Measurements from ENCODE around the gene CBY1. TPM values are rescaled to one million over a fixed set of nuclear protein-coding genes. Genes with fewer than 3 reads are reported as not detected.

The CBY1 gene
- total RNA-seq, 1 donor from 2014 or later: 53.5 TPM

DNA sequence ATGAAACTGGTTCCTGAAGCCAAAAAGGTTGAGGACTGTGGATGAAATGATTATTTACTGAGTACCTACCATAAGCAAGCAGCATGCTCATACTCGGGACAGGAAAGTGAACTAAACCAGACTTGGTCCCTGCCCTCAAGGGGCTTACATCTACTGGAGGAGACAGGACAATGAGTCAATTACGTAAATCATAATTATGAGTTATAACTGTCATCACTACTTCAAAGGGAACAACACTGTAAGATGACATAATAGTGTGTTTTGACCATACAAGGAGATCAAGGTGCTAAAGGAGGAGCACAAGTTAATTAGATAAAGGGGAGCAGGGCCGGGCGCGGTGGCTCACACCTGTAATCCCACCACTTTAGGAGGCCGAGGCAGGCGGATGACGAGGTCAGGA is 2.7 kb upstream of the CBY1 start:
- Mint-ChIP-seq H3K27me3 (no peaks in the 10 kb centered on the region), H3K4me1 (ENCODE audit: unreplicated experiment) (peaks cover 17% of the 10 kb centered on the region), H3K27ac (peak overlapping the region; percentile 55), H3K36me3 (peaks cover 21% of the 10 kb centered on the region), H3K4me3 (peak overlapping the region; percentile 73), H3K9me3 (no peaks in the 10 kb centered on the region)
- DNase-seq (ENCODE audit: extremely low spot score, unreplicated experiment): no peak
- TF ChIP-seq, protein P1, sequence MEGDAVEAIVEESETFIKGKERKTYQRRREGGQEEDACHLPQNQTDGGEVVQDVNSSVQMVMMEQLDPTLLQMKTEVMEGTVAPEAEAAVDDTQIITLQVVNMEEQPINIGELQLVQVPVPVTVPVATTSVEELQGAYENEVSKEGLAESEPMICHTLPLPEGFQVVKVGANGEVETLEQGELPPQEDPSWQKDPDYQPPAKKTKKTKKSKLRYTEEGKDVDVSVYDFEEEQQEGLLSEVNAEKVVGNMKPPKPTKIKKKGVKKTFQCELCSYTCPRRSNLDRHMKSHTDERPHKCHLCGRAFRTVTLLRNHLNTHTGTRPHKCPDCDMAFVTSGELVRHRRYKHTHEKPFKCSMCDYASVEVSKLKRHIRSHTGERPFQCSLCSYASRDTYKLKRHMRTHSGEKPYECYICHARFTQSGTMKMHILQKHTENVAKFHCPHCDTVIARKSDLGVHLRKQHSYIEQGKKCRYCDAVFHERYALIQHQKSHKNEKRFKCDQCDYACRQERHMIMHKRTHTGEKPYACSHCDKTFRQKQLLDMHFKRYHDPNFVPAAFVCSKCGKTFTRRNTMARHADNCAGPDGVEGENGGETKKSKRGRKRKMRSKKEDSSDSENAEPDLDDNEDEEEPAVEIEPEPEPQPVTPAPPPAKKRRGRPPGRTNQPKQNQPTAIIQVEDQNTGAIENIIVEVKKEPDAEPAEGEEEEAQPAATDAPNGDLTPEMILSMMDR (conservative IDR thresholded peaks at IDR 0.05): no peak

DNA sequence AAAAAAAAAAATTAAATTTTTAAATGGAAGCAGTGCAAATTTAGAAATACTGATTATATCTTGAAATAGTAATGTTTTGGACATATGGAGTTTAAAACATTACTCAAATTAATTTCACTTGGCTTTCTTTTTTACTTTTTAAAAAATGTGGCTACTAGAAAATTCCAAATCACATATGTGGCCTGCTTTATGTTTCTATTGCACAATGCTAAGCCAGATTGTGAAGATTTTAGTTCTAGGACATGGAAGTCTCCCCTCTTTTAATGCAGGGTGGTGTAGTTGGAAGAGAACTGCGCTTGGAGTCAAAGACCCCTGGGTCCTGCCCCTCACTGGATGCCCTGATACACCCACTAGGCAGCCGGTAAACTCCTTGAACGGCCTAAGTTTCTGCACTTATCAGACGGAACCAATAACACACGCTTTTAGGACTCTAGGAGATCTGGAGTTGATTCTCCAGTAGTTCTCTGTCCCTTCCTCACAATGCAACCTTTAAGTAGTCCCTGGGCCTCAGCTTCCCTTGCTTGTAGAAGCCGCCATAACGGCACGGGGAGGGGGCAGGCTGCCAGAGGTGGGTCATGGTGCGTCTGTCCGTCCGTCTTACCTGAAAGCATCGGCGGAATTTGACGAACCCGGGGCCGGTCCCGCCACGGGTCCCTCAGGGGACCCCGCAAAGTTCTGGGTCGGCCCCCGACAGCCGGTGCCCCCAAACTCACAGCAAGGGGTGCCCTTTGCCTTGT is 751 bp upstream of the CBY1 start:
- no peak for DNase-seq (ENCODE audit: extremely low spot score, unreplicated experiment)
- H3K27ac Mint-ChIP-seq: peak overlapping the region; percentile 100
- peak overlapping the region; percentile 97 for H3K4me3 Mint-ChIP-seq
- H3K27me3 Mint-ChIP-seq: no peaks in the 10 kb centered on the region
- peaks cover 17% of the 10 kb centered on the region for H3K4me1 Mint-ChIP-seq (ENCODE audit: unreplicated experiment)
- no peaks in the 10 kb centered on the region for H3K9me3 Mint-ChIP-seq
- TF ChIP-seq, protein P1 (conservative IDR thresholded peaks at IDR 0.05): no peak
- peaks cover 12% of the 10 kb centered on the region for H3K36me3 Mint-ChIP-seq

DNA sequence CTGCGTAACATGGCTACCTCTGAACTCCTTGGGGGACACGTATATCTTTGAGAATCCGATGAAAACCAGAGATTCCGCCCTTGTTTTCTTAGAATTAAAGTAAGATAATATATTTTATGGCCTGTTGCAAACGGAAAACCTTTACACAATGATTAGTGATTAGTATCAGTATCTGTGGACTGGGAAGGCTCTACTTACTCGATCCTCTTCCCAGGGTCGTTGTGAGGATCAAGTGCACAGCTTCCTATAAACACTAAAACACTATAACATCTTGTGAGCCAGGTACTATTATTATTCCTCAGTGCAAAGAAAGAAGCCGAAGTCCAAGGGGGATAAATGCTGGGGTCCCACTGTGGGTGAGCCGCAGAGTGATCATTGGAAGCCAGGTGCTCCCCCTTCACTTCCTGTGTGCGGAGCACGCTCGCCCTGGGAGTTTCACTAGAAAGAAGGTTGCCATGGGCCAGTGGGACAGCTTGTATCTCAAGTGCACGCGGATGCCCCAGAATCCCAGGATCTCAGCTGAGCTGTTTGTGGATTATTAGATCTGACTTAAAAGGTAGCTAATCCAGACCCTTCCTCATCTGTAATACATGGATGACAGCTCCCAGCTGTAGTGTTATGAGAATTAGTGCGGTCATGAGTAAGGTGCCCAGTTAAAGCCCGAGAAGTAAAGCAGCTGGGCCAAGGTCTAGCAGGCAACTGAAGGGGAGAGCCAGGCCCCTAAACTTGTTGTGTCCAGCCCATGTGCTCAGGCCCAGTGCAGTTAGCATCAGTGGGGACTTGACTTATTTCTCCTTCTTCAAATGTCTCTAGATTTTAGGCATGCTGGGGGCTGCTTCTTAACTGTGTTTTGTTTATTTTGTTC is 839 bp downstream of the CBY1 start:
- Mint-ChIP-seq H3K27me3 (no peaks in the 10 kb centered on the region), H3K4me3 (peak overlapping the region; percentile 97), H3K9me3 (no peaks in the 10 kb centered on the region), H3K36me3 (peaks cover 9% of the 10 kb centered on the region), H3K27ac (peak overlapping the region; percentile 100), H3K4me1 (ENCODE audit: unreplicated experiment) (peaks cover 17% of the 10 kb centered on the region)
- TF ChIP-seq, protein P1 (conservative IDR thresholded peaks at IDR 0.05): no peak
- DNase-seq (ENCODE audit: extremely low spot score, unreplicated experiment): no peak

DNA sequence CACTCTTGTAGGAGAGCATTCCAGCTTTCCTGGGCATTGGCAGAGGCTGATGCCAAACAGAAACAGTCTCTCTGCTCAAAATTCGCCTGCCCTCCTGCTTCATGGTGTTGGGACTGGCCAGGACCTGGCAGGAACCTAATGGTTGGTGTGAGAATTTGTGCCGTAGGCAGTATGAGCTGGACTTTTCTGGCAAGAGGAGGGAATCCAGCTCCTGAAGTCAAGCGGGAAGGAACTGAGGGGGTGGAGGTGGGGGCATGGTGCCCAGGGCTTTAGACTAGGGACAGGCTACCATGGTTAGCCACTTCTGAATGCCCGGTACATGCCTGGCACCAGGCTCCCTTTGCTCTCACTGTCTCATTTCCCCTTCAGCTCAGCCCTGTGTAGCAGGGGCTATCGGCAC is 18.4 kb downstream of the CBY1 start:
- H3K27me3 Mint-ChIP-seq: no peaks in the 10 kb centered on the region
- peaks cover 16% of the 10 kb centered on the region for H3K36me3 Mint-ChIP-seq
- TF ChIP-seq, protein P1 (conservative IDR thresholded peaks at IDR 0.05): no peak
- H3K9me3 Mint-ChIP-seq: no peaks in the 10 kb centered on the region
- DNase-seq (ENCODE audit: extremely low spot score, unreplicated experiment): no peak
- no peaks in the 10 kb centered on the region for H3K4me1 Mint-ChIP-seq (ENCODE audit: unreplicated experiment)
- H3K4me3 Mint-ChIP-seq: no peak overlapping the region
- H3K27ac Mint-ChIP-seq: no peak overlapping the region

DNA sequence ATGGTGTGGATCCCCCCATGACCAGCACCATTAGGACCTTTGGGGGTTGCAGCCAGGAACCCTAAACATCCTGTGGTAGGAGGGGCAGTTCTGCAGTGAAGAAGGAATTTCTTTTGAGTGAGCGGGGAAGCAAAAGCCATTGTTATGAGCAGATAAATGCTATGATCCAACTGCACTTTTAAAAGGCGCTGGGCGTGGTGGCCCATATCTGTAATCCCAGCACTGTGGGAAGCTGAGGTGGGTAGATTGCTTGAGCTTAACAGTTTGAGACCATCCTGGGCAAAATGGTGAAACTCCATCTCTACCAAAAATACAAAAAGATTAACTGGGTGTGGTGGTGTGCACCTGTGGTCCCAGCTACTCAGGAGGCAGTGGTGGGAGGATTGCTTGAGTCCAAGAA is 19.4 kb downstream of the CBY1 start:
- H3K27ac Mint-ChIP-seq: no peak overlapping the region

More for the DNA sequence above, 19.4 kb downstream of the CBY1 start:
- TF ChIP-seq, protein P1 (conservative IDR thresholded peaks at IDR 0.05): no peak
- H3K9me3 Mint-ChIP-seq: no peaks in the 10 kb centered on the region
- no peaks in the 10 kb centered on the region for H3K4me1 Mint-ChIP-seq (ENCODE audit: unreplicated experiment)
- H3K27me3 Mint-ChIP-seq: no peaks in the 10 kb centered on the region
- no peak overlapping the region for H3K4me3 Mint-ChIP-seq
- peaks cover 12% of the 10 kb centered on the region for H3K36me3 Mint-ChIP-seq
- DNase-seq (ENCODE audit: extremely low spot score, unreplicated experiment): no peak
